Measurements from ENCODE around the gene DHRS13.

DNA sequence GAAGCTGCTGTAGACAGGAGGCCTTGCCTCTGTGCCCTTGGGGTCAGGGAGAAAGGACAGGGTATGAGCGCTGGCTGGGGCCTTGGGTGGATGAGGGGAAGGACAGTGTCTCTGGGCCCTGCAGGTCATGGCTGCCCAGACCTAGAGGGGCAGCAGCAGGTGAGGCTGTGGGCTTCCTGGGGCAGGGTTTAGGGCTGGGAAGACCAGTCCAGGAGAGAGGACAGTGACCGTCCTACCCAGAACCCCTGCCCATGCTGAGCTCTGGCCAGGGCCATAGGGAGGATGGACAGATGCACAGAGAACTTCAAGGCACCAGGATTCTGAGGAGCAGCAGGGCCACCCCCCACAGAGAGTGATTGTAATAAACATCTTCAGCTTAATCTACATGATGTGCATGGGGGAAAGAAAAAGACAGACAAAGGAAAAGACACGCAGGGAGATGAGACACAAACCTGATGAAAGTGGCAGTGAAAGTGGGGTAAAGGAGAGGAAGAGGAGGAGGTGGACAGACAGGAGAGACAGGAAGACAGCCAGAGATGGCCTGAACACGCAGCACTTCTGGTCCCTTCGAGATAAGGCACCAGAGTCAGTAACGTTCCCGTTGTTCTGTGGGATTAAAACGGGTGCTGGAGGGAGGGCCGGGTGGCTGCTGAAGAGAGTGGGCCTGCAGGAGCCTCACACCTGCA, 22.9 kb downstream of the DHRS13 start:
- TF ChIP-seq EP300 (IDR thresholded peaks at IDR 0.05) (no peak), POLR2A (IDR thresholded peaks at IDR 0.05) (no peak)
- TF ChIP-seq, protein P1, sequence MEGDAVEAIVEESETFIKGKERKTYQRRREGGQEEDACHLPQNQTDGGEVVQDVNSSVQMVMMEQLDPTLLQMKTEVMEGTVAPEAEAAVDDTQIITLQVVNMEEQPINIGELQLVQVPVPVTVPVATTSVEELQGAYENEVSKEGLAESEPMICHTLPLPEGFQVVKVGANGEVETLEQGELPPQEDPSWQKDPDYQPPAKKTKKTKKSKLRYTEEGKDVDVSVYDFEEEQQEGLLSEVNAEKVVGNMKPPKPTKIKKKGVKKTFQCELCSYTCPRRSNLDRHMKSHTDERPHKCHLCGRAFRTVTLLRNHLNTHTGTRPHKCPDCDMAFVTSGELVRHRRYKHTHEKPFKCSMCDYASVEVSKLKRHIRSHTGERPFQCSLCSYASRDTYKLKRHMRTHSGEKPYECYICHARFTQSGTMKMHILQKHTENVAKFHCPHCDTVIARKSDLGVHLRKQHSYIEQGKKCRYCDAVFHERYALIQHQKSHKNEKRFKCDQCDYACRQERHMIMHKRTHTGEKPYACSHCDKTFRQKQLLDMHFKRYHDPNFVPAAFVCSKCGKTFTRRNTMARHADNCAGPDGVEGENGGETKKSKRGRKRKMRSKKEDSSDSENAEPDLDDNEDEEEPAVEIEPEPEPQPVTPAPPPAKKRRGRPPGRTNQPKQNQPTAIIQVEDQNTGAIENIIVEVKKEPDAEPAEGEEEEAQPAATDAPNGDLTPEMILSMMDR (IDR thresholded peaks at IDR 0.05), result no peak
